SJCRH30 (cell line): Measurements from ENCODE around the gene IQGAP2. TPM values are rescaled to one million over a fixed set of nuclear protein-coding genes. Genes with fewer than 3 reads are reported as not detected.
A peak's percentile ranks its signal among the peaks of the same experiment; 100 is the strongest.
"Not testable (repeated sequence)": the region's sequence is repeated elsewhere in the genome, so short reads cannot be mapped to it uniquely, and the experiment has no call there.

Source experiments
- DNase-seq, 2 experiments: peaks; one replicate each; pipeline ENCODE4 v3.0.0-alpha.2; 2015 to 2020
- H3K27ac ChIP-seq: fragments of 250-450 bp; sonication (Bioruptor Pico); 2 replicates; pipeline ENCODE4 v1.5.1; 2020; ENCODE audit warnings: mild to moderate bottlenecking, moderate library complexity
- H3K27me3 ChIP-seq: fragments of 250-450 bp; sonication (Bioruptor Pico); 2 replicates; pipeline ENCODE4 v1.5.1; 2020; ENCODE audit warnings: mild to moderate bottlenecking, moderate library complexity
- H3K36me3 ChIP-seq: fragments of 250-450 bp; sonication (Bioruptor Pico); 2 replicates; pipeline ENCODE4 v1.5.1; 2020; ENCODE audit warnings: mild to moderate bottlenecking, moderate library complexity
- H3K4me1 ChIP-seq: fragments of 250-450 bp; sonication (Bioruptor Pico); 2 replicates; pipeline ENCODE4 v1.5.1; 2020; ENCODE audit warnings: mild to moderate bottlenecking, moderate library complexity
- H3K4me3 ChIP-seq: fragments of 250-450 bp; sonication (Bioruptor Pico); 2 replicates; pipeline ENCODE4 v1.5.1; 2020; ENCODE audit warnings: mild to moderate bottlenecking, moderate library complexity
- H3K9me3 ChIP-seq: fragments of 250-450 bp; sonication (Bioruptor Pico); replicated peaks from 2 replicates; pipeline ENCODE4 v1.5.1; 2020; ENCODE audit warnings: mild to moderate bottlenecking, moderate library complexity
- total RNA-seq: library from RNA; depleted of rRNA; stranded (reverse); fragments of >200 nt; shearing (Covaris generic); gene quantifications from 2 replicates; pipeline ENCODE4 v1.2.3, GENCODE V29; 2014

IQGAP2 gene
- total RNA-seq, 1 experiment from 2014 or later = 11.4 TPM

DNA sequence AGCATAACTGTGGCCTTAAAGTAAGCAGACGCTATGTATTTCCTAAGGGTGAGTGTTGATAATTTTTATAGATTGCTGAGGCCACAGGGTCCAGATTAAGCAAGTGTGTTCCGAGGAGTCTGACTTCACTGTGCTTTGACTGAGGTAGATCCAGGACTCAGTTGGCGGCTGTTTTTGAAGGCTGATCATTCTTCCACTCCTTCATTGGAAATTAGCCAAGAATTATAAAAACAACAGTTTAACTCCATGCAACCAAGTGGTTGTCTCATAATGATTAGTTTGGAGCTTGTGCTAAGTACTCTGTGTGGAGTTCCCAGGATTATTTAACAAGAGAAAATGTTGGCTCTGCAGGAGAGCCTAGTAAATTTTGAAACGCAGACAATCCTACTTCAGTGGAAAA is 19.1 kb downstream of the IQGAP2 start:
- no peak for DNase-seq
- no peaks in the 10 kb centered on the region for H3K9me3 ChIP-seq
- H3K36me3 ChIP-seq = no peaks in the 10 kb centered on the region
- H3K27me3 ChIP-seq = 0 out of 2 replicates have a peak, but pooled peaks cover 3% of the 10 kb centered on the region
- H3K27ac ChIP-seq = no peak overlapping the region
- H3K4me1 ChIP-seq = peaks cover 3% of the 10 kb centered on the region; the same call in 1 of the 2 replicates
- no peak overlapping the region for H3K4me3 ChIP-seq

DNA sequence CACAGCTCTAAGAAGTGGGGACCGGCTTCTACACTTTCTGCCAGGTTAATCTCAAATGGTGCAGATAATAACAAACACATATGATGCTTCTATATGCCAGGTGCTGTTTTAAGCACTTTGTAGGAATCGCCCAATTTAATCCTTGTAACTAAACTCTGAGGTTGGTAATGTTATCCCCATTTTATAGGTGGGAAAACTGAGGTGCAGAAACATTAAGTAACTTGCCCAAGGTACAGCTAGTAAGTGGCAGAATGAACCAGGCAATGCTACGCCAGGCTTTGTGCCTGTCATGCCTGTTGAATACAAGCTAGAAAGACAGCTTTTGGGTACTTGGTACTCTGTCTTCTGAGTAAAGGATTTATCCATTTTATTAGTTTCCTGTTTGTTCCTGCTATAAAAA is 19.7 kb downstream of the IQGAP2 start:
- DNase-seq = no peak

DNA sequence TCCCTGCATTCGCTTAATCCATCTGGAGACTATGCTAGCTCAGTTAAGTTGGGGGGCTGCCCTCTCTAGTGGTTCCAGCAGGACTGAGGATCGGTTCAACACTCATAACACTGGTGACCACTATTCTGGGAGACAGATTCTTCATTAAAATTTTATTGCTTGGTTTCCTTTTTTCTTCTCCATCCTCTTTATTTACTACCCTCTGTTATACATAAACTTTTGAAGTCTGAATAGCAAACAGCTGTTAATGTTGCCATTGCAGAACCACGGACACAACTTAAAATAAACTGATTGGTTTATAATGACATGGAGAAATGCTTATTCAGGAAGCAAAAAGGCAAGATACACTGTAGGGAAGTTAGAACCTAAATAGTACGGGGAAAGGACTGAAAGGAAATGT is 22.1 kb downstream of the IQGAP2 start:
- Histone ChIP-seq H3K27me3 (0 out of 2 replicates have a peak, but pooled peaks cover 3% of the 10 kb centered on the region), H3K36me3 (no peaks in the 10 kb centered on the region), H3K27ac (no peak overlapping the region), H3K4me1 (peaks cover 3% of the 10 kb centered on the region; the same call in 1 of the 2 replicates), H3K9me3 (no peaks in the 10 kb centered on the region), H3K4me3 (no peak overlapping the region)
- no peak for DNase-seq

More for the DNA sequence above, 19.7 kb downstream of the IQGAP2 start:
- Histone ChIP-seq H3K36me3 (no peaks in the 10 kb centered on the region), H3K9me3 (no peaks in the 10 kb centered on the region), H3K27ac (no peak overlapping the region), H3K4me1 (peaks cover 3% of the 10 kb centered on the region; the same call in 1 of the 2 replicates), H3K27me3 (0 out of 2 replicates have a peak, but pooled peaks cover 3% of the 10 kb centered on the region), H3K4me3 (no peak overlapping the region)

DNA sequence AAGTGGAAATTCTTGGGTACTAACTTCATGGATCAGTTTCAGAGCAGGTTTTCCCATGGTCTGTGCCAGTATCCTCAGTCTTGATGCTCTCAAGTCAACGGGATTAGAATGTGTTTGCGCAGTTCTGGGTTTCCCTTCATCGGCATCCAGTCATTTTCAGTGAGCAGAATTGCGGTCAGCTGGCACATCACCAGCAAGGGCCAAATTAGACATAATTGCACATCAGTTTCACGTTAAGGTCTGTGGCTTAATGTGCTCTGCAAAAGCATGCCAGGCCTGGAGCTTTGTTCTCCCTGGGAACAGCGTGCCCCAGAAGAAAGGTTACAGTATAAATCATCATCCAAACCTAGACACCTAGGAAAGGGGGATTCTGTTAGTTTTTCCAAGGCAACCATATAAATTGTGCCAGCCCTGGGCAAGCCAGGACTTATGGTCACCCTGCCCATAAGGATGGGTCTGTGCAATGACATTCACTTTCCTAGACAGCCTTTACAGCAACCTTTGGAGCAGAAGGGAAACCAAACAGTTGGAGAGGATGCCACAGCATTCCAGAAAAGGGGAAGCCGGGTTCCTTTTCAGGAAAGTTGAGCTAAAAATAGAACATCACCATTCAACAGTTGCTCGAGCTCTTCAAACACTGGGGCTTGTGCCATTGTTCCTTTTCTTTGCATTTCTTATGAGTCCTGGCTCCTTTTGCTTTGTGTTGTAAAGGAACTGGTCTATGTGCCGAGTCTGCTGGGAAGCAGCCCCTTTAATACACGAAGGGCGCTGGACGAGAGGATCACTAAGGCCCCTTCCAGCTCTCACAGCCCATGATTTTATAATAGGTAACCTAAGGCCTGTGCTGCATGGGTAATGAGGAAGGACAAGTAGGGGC is 23.1 kb downstream of the IQGAP2 start:
- peak; percentile 9 to 40 for DNase-seq
- peaks cover 3% of the 10 kb centered on the region; the same call in 1 of the 2 replicates for H3K4me1 ChIP-seq
- H3K9me3 ChIP-seq = no peaks in the 10 kb centered on the region
- H3K27ac ChIP-seq = no peak overlapping the region
- H3K27me3 ChIP-seq = 0 out of 2 replicates have a peak, but pooled peaks cover 3% of the 10 kb centered on the region
- no peak overlapping the region for H3K4me3 ChIP-seq
- H3K36me3 ChIP-seq = no peaks in the 10 kb centered on the region

DNA sequence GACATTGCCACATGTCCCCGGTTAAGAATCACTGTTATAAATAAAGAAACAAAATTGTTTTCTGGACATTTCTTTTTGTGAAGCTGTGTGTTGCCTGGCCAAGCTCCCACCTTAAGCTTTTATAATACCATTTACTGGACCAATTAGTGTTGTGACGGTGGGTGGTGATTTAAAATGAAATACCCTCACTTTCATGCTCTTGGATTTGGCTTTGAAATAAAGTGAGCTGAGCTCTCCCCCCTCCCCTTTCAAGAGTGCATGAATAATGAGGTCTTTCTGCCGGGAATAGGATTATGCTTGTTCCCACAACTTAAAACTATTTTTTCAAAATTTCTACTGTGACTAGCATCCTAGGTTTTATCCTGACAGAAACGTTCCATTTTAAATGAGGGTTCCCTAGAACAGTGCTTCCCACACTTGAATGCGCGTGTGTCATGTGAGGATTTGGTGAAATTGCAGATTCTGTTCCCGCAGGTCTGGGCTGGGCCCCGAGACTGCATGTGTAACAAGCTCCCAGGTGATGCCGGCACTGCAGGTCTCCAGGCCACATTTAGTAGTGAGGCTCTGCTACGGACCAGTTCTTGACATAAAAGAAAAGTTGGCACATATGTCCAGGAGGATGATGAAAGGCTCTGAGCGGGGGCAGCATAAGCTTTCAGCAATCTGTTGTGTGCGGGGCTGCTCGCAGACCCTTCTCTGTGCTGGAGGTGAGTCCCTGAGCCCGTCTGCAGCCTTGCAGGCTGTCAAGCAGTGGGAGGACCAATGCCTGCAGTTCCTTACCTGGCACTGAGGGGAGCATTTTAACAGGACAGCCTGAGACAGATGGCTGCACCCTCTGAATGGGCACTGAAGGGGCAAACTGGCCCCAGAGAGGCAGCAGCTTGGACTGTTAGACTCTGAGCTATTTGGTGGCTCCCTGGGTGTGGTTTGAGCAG is 24.4 kb downstream of the IQGAP2 start:
- Histone ChIP-seq H3K4me3 (no peak overlapping the region), H3K27ac (no peak overlapping the region), H3K9me3 (no peaks in the 10 kb centered on the region)

DNA sequence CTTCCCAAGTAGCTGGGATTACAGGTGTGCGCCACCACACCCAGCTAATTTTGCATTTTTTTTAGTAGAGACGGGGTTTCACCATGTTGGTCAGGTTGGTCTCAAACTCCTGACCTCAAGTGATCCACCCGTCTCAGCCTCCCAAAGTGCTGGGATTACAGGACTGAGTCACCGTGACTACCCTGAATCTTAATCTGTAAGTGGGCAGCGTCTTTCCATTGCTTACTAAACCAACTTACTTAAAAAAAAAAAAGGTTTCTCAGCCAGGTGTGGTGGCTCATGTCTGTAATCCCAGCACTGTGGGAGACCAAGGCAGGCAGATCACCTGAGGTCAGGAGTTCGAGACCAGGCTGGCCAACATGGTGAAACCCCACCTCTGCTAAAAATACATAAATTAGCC is 25.5 kb downstream of the IQGAP2 start:
- DNase-seq, H3K4me1 ChIP-seq, H3K36me3 ChIP-seq, H3K9me3 ChIP-seq, H3K27me3 ChIP-seq, H3K27ac ChIP-seq, H3K4me3 ChIP-seq: not testable (repeated sequence)

More for the DNA sequence above, 24.4 kb downstream of the IQGAP2 start:
- 0 out of 2 replicates have a peak, but pooled peaks cover 3% of the 10 kb centered on the region for H3K27me3 ChIP-seq
- peaks cover 3% of the 10 kb centered on the region; the same call in 1 of the 2 replicates for H3K4me1 ChIP-seq
- H3K36me3 ChIP-seq = no peaks in the 10 kb centered on the region
- DNase-seq = no peak

DNA sequence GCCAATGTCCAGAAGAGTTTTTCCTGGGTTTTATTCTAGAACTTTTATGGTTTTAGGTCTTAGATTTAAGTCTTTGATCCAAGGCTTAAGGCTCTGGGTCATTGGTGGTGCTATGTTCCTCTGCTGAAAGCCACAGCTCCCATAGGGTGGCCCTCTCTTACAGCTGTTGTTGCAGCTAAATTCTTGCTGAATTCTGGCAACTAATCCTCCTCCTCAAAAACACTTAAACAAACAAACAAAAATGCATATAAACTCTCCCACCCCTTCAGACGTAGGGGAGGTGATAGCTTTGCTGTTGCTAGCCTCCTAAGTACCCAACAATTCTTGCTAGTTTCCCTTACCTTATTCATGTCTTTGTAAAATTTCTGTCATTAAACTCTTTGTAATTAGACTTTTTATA is 30.2 kb downstream of the IQGAP2 start:
- no peak overlapping the region for H3K27ac ChIP-seq
- DNase-seq = peak in 1 of 2 experiments; percentile 4
- H3K27me3 ChIP-seq = no peaks in the 10 kb centered on the region
- H3K4me3 ChIP-seq = no peak overlapping the region
- H3K4me1 ChIP-seq = no peaks in the 10 kb centered on the region
- H3K36me3 ChIP-seq = no peaks in the 10 kb centered on the region
- H3K9me3 ChIP-seq = no peaks in the 10 kb centered on the region

DNA sequence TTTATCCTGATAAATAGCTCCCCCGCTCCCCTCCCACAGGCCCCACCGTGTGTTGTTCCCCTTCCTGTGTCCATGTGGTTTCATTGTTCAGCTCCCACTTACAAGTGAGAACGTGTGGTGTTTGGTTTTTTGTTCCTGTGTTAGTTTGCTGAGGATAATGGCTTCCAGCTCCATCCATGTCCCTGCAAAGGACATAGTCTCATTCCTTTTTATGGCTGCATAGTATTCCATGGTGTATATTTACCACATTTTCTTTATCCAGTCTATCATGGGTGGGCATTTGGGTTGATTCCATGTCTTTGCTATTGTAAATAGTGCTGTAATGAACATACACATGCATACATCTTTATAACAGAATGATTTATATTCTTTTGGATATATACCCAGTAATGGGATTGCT is 34.4 kb downstream of the IQGAP2 start:
- not testable (repeated sequence) for DNase-seq, H3K27me3 ChIP-seq, H3K27ac ChIP-seq, H3K4me3 ChIP-seq, H3K9me3 ChIP-seq, H3K36me3 ChIP-seq, H3K4me1 ChIP-seq

DNA sequence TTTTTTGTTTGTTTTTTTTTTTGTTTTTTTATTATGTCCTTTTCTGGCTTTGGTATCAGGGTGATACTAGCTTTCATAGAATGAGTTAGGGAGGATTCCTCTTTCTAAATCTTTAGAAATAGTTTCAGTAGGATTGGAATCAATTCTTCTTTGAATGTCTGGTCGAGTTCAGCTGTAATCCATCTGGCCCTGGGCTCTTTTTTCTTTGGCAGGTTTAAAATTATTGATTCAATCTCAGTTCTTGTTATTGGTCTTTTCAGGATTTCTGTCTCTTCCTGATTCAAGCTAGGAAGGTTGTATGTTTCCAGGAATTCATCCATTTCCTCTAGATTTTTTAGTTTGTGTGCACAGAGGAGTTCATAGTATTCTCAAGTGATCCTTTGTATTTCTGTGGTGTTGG is 34.9 kb downstream of the IQGAP2 start:
- no peaks in the 10 kb centered on the region for H3K4me1 ChIP-seq
- no peaks in the 10 kb centered on the region for H3K36me3 ChIP-seq
- no peaks in the 10 kb centered on the region for H3K27me3 ChIP-seq
- H3K27ac ChIP-seq = no peak overlapping the region
- H3K4me3 ChIP-seq = no peak overlapping the region
- no peaks in the 10 kb centered on the region for H3K9me3 ChIP-seq
- DNase-seq = no peak

DNA sequence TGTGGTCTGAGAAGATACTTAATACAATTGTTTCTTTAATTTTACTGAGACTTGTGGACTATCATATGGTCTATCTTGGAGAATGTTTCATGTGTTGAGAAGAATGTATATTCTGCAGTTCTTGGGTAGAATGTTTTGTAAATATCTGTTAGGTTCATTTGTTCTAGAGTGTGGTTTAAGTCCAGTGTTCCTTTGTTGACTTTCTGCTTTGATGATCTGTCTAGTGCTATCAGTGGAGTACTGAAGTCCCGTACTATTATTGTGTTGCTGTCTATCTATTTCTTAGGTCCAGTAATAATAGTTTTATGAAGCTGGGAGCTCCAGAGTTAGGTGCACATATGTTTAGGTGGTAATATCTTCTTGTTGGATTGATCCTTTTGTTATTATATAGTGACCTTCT is 36.1 kb downstream of the IQGAP2 start:
- Histone ChIP-seq H3K27ac (no peak overlapping the region), H3K4me3 (no peak overlapping the region), H3K36me3 (no peaks in the 10 kb centered on the region), H3K4me1 (no peaks in the 10 kb centered on the region), H3K27me3 (no peaks in the 10 kb centered on the region), H3K9me3 (no peaks in the 10 kb centered on the region)
- DNase-seq = no peak

DNA sequence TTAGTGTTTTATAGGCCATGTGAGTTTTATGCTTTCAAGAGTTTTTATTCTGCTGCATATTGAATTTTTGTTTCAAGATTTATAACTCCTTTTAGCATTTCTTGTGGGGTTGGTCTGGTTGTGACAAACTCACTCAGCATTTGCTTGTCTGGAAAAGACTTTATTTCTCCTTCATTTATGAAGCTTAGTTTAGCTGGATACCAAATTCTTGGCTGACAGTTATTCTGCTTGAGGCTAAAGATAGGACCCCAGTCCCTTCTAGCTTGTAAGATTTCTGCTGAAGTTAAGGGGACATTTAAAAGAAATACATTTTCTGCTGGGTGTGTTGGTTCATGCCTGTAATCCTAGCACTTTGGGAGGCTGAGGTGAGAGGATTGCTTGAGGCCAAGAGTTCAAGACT is 36.8 kb downstream of the IQGAP2 start:
- no peaks in the 10 kb centered on the region for H3K4me1 ChIP-seq
- no peaks in the 10 kb centered on the region for H3K36me3 ChIP-seq
- DNase-seq = no peak
- no peaks in the 10 kb centered on the region for H3K27me3 ChIP-seq
- H3K4me3 ChIP-seq = no peak overlapping the region
- no peaks in the 10 kb centered on the region for H3K9me3 ChIP-seq
- no peak overlapping the region for H3K27ac ChIP-seq

DNA sequence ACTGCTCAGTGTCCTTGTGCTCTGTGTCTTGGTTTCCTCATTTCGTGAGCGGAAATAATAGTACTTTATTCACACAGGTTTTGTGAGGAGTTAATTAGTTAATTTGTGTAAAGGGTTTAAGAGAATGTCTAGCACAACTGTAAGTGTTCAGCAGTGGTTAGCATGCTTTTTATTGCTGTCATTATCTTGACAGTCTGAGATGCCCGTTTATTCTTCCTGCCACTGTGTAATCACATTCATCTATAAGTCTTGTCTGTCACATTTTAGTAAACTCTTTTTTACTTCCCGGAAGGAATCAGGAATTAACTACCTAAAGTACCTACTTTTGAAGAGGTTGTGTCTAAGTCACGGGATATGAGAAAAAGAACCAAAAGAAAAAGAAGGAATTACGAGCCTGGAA is 38.0 kb downstream of the IQGAP2 start:
- Histone ChIP-seq H3K27me3 (0 out of 2 replicates have a peak, but pooled peaks cover 3% of the 10 kb centered on the region), H3K36me3 (no peaks in the 10 kb centered on the region), H3K4me1 (no peaks in the 10 kb centered on the region), H3K4me3 (no peak overlapping the region), H3K27ac (no peak overlapping the region), H3K9me3 (no peaks in the 10 kb centered on the region)
- DNase-seq = no peak

DNA sequence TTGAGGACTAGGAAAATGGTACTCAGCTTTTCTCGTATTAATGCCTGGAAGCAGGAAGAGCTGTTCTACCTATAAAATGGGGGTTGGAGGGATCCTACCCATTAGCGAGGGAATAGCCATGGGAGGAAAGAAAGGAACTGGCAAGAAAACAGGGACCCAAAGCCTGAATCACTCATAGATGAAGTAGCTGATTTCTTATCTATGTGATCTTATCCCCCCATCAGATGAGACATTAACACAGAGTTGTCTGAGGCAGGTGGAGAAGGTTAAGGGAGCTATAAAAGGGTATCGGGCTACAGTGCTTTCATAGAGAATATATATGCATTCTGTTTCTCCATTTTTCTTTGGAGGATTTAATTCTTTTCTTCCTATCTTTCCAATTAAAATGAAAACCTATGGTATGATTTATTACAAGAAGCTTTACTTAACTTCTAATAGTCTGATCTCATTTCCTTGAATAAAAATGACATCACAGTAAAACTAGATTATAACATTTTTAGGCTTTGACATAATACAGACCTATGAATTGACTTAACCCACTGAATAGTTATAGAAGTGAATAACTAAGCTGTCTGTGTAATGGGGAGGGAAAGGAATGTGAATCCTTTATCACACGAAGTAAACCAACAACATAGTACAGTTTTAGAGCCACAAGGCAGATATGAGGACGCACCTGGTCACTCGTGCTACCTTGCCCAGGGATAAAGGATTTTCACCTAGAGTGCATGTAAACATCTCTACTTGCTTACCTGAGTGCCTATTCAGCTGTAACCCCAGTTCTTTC is 39.0 kb downstream of the IQGAP2 start:
- Histone ChIP-seq H3K27me3 (0 out of 2 replicates have a peak, but pooled peaks cover 3% of the 10 kb centered on the region), H3K36me3 (no peaks in the 10 kb centered on the region), H3K9me3 (no peaks in the 10 kb centered on the region), H3K4me3 (no peak overlapping the region), H3K4me1 (no peaks in the 10 kb centered on the region), H3K27ac (no peak overlapping the region)
- no peak for DNase-seq
